ENCODE measurements around the gene SHROOM3. TPM values are rescaled to one million over a fixed set of nuclear protein-coding genes. Genes with fewer than 3 reads are reported as not detected.

Gene SHROOM3
- total RNA-seq, result 67.3 TPM
- polyA plus RNA-seq (ENCODE audit: insufficient read depth, low read depth, low replicate concordance), result 5.5 TPM
- long read RNA-seq, donor 1, transcript SHROOM3-209 (4 exons, 3,766 nt), result major isoform, 9 of 36 reads
- long read RNA-seq, donor 1, partial matches to known transcripts, result 27 of 36 reads
- long read RNA-seq, donor 1, other reads (novel, unspliced or antisense), result 0 of 36 reads
- long read RNA-seq, donor 2, partial matches to known transcripts, result 26 of 28 reads
- long read RNA-seq, donor 2, other reads (novel, unspliced or antisense), result 0 of 28 reads
- long read RNA-seq, donor 3, partial matches to known transcripts, result 0 of 1 reads
- long read RNA-seq, donor 3, other reads (novel, unspliced or antisense), result 0 of 1 reads
- long read RNA-seq, donor 4, partial matches to known transcripts, result 0 of 1 reads
- long read RNA-seq, donor 4, other reads (novel, unspliced or antisense), result 0 of 1 reads
- long read RNA-seq, donor 5, result 0 reads
- long read RNA-seq, donor 6, result 0 reads
- long read RNA-seq, donor 7, partial matches to known transcripts, result 30 of 45 reads
- long read RNA-seq, donor 7, other reads (novel, unspliced or antisense), result 15 of 45 reads
- long read RNA-seq, donor 8, transcript SHROOM3-209 (4 exons, 3,766 nt), result major isoform, 9 of 35 reads
- long read RNA-seq, donor 8, partial matches to known transcripts, result 25 of 35 reads
- long read RNA-seq, donor 8, other reads (novel, unspliced or antisense), result 0 of 35 reads
- long read RNA-seq, donor 9, transcript SHROOM3-206 (4 exons, 554 nt), result major isoform, 5 of 21 reads
- long read RNA-seq, donor 9, partial matches to known transcripts, result 15 of 21 reads
- long read RNA-seq, donor 9, other reads (novel, unspliced or antisense), result 0 of 21 reads
- long read RNA-seq, donor 10, transcript SHROOM3-209 (4 exons, 3,766 nt), result major isoform, 5 of 25 reads
- long read RNA-seq, donor 10, partial matches to known transcripts, result 19 of 25 reads
- long read RNA-seq, donor 10, other reads (novel, unspliced or antisense), result 0 of 25 reads

GRCh38 chr4:76434901-76435527 lies at the start of gene SHROOM3:
TSS of gene SHROOM3 (plus strand) at chr4:76435229. CDS start at chr4:76436053, 824 bp downstream.
- TF ChIP-seq, protein P1, sequence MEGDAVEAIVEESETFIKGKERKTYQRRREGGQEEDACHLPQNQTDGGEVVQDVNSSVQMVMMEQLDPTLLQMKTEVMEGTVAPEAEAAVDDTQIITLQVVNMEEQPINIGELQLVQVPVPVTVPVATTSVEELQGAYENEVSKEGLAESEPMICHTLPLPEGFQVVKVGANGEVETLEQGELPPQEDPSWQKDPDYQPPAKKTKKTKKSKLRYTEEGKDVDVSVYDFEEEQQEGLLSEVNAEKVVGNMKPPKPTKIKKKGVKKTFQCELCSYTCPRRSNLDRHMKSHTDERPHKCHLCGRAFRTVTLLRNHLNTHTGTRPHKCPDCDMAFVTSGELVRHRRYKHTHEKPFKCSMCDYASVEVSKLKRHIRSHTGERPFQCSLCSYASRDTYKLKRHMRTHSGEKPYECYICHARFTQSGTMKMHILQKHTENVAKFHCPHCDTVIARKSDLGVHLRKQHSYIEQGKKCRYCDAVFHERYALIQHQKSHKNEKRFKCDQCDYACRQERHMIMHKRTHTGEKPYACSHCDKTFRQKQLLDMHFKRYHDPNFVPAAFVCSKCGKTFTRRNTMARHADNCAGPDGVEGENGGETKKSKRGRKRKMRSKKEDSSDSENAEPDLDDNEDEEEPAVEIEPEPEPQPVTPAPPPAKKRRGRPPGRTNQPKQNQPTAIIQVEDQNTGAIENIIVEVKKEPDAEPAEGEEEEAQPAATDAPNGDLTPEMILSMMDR (IDR thresholded peaks at IDR 0.05; ENCODE audit: borderline replicate concordance, extremely low read depth, insufficient read depth), result no peak
- Histone ChIP-seq H3K27me3 (ENCODE audit: control insufficient read depth, insufficient read depth, low read length) (no peaks in the 10 kb centered on the region), H3K4me1 (ENCODE audit: control insufficient read depth in 2 of 3, insufficient read depth in 2 of 3, low read depth in 1 of 3, low read length in 3 of 3) (no peaks in the 10 kb centered on the region), H3K9me3 (ENCODE audit: control insufficient read depth in 2 of 3, insufficient read depth in 1 of 3, low read length in 3 of 3) (no peaks in the 10 kb centered on the region), H3K9ac (ENCODE audit: low read length in 3 of 3) (peak within 1 kb of the TSS in 2 of 3 donors; percentile 48 to 65), H3K27ac (ENCODE audit: low read depth in 2 of 2, low read length in 2 of 2) (peak within 1 kb of the TSS in 1 of 2 donors; percentile 27), H3K36me3 (ENCODE audit: control insufficient read depth in 2 of 3, insufficient read depth in 3 of 3, low read length in 3 of 3) (no peaks in the 10 kb centered on the region), H3K4me3 (ENCODE audit: low read length in 3 of 3) (peak within 1 kb of the TSS; percentile 44 to 62 (median 49))
- DNase-seq (peak in 2 of 5 donors; percentile 55 to 58), FAIRE-seq (no peak)
- intact Hi-C loops (cut with DNase I), result no loop called here

- H3K9ac ChIP-seq (ENCODE audit: low read length in 3 of 3), result no peak overlapping the region
- no peak overlapping the region for H3K27ac ChIP-seq (ENCODE audit: low read depth in 2 of 2, low read length in 2 of 2)
- intact Hi-C loops (cut with DNase I), result no loop called here
- peaks cover 0 to 3% (median 0%) of the 10 kb centered on the region in 3 donors for H3K4me1 ChIP-seq (ENCODE audit: control insufficient read depth in 2 of 3, insufficient read depth in 2 of 3, low read depth in 1 of 3, low read length in 3 of 3)
- FAIRE-seq (no peak), DNase-seq (no peak)
- H3K36me3 ChIP-seq (ENCODE audit: control insufficient read depth in 2 of 3, insufficient read depth in 3 of 3, low read length in 3 of 3), result no peaks in the 10 kb centered on the region
- TF ChIP-seq, protein P1 (IDR thresholded peaks at IDR 0.05; ENCODE audit: borderline replicate concordance, extremely low read depth, insufficient read depth), result no peak
- no peaks in the 10 kb centered on the region for H3K27me3 ChIP-seq (ENCODE audit: control insufficient read depth, insufficient read depth, low read length)
- no peak overlapping the region for H3K4me3 ChIP-seq (ENCODE audit: low read length in 3 of 3)
- H3K9me3 ChIP-seq (ENCODE audit: control insufficient read depth in 2 of 3, insufficient read depth in 1 of 3, low read length in 3 of 3), result peaks cover 0 to 3% (median 0%) of the 10 kb centered on the region in 3 donors
Observed at GRCh38 chr4:76385974-76386373, 49.1 kb upstream of the SHROOM3 start.

GRCh38 chr4:76386566-76387305 lies 48.3 kb upstream of the SHROOM3 start:
- intact Hi-C loops (cut with DNase I), result no loop called here
- H3K4me1 ChIP-seq (ENCODE audit: control insufficient read depth in 2 of 3, insufficient read depth in 2 of 3, low read depth in 1 of 3, low read length in 3 of 3), result no peaks in the 10 kb centered on the region

More at GRCh38 chr4:76386566-76387305, 48.3 kb upstream of the SHROOM3 start:
- H3K27me3 ChIP-seq (ENCODE audit: control insufficient read depth, insufficient read depth, low read length), result no peaks in the 10 kb centered on the region
- TF ChIP-seq, protein P1 (IDR thresholded peaks at IDR 0.05; ENCODE audit: borderline replicate concordance, extremely low read depth, insufficient read depth), result no peak
- H3K36me3 ChIP-seq (ENCODE audit: control insufficient read depth in 2 of 3, insufficient read depth in 3 of 3, low read length in 3 of 3), result no peaks in the 10 kb centered on the region
- H3K9me3 ChIP-seq (ENCODE audit: control insufficient read depth in 2 of 3, insufficient read depth in 1 of 3, low read length in 3 of 3), result peaks cover 0 to 3% (median 0%) of the 10 kb centered on the region in 3 donors
- H3K9ac ChIP-seq (ENCODE audit: low read length in 3 of 3), result no peak overlapping the region
- no peak overlapping the region for H3K27ac ChIP-seq (ENCODE audit: low read depth in 2 of 2, low read length in 2 of 2)
- DNase-seq (no peak), FAIRE-seq (no peak)
- no peak overlapping the region for H3K4me3 ChIP-seq (ENCODE audit: low read length in 3 of 3)

Measured in kidney (tissue), 22 donors.